ENCODE data around the gene CLEC18A. TPM values are rescaled to one million over a fixed set of nuclear protein-coding genes. Genes with fewer than 3 reads are reported as not detected.
"Not testable (repeated sequence)": the region's sequence is repeated elsewhere in the genome, so short reads cannot be mapped to it uniquely, and the experiment has no call there.

Gene CLEC18A
- total RNA-seq, 2 donors from 2014 or later = 0.09 to 1.8 TPM

- Mint-ChIP-seq H3K27ac (peak overlapping the region in 1 of 2 donors; percentile 68), H3K36me3 (peaks cover 0 to 6% of the 10 kb centered on the region in 2 donors), H3K9me3 (no peaks in the 10 kb centered on the region)
- DNase-seq (ENCODE audit: low spot score in 2 of 2) = no peak
- ATAC-seq = no peak
Measured at GRCh38 chr16:69939821-69940585, 11.1 kb upstream of the CLEC18A start.

- Mint-ChIP-seq H3K9me3 (no peaks in the 10 kb centered on the region), H3K36me3 (peaks cover 0 to 6% of the 10 kb centered on the region in 2 donors), H3K27ac (no peak overlapping the region)
- ATAC-seq (no peak), DNase-seq (ENCODE audit: low spot score in 2 of 2) (no peak)
Measured at GRCh38 chr16:69940676-69941075, 10.5 kb upstream of the CLEC18A start.

- peaks cover 0 to 6% of the 10 kb centered on the region in 2 donors for H3K36me3 Mint-ChIP-seq
- H3K27ac Mint-ChIP-seq = no peak overlapping the region
- DNase-seq (ENCODE audit: low spot score in 2 of 2) (no peak), ATAC-seq (no peak)
- H3K9me3 Mint-ChIP-seq = no peaks in the 10 kb centered on the region
Measured at GRCh38 chr16:69941251-69942098, 9.7 kb upstream of the CLEC18A start.

- DNase-seq (ENCODE audit: low spot score in 2 of 2) (no peak), ATAC-seq (no peak)
- H3K9me3 Mint-ChIP-seq = no peaks in the 10 kb centered on the region
- no peak overlapping the region for H3K27ac Mint-ChIP-seq
- peaks cover 0 to 3% of the 10 kb centered on the region in 2 donors for H3K36me3 Mint-ChIP-seq
Measured at GRCh38 chr16:69942099-69942491, 9.0 kb upstream of the CLEC18A start.

GRCh38 chr16:69942627-69943170 lies 8.4 kb upstream of the CLEC18A start:
- H3K27ac Mint-ChIP-seq = no peak overlapping the region
- H3K9me3 Mint-ChIP-seq = no peaks in the 10 kb centered on the region
- H3K36me3 Mint-ChIP-seq = no peaks in the 10 kb centered on the region
- ATAC-seq = no peak
- DNase-seq (ENCODE audit: low spot score in 2 of 2) = no peak

- not testable (repeated sequence) for H3K27ac Mint-ChIP-seq; H3K9me3 Mint-ChIP-seq; H3K36me3 Mint-ChIP-seq; DNase-seq (ENCODE audit: low spot score in 2 of 2); ATAC-seq
Measured at GRCh38 chr16:69943241-69944036, 7.7 kb upstream of the CLEC18A start.

GRCh38 chr16:69950411-69950810 lies 723 bp upstream of the CLEC18A start:
- H3K9me3 Mint-ChIP-seq = not testable (repeated sequence)

GRCh38 chr16:69951672-69952031 lies 518 bp downstream of the CLEC18A start:
- DNase-seq (ENCODE audit: low spot score in 2 of 2); H3K9me3 Mint-ChIP-seq; H3K27ac Mint-ChIP-seq; H3K36me3 Mint-ChIP-seq: not testable (repeated sequence)
- ATAC-seq = peak in 1 of 2 donors; percentile 21

More at GRCh38 chr16:69950411-69950810, 723 bp upstream of the CLEC18A start:
- H3K27ac Mint-ChIP-seq; DNase-seq (ENCODE audit: low spot score in 2 of 2); H3K36me3 Mint-ChIP-seq; ATAC-seq: not testable (repeated sequence)

GRCh38 chr16:69952116-69952515 lies 982 bp downstream of the CLEC18A start:
- not testable (repeated sequence) for H3K9me3 Mint-ChIP-seq; H3K36me3 Mint-ChIP-seq; H3K27ac Mint-ChIP-seq; ATAC-seq; DNase-seq (ENCODE audit: low spot score in 2 of 2)

GRCh38 chr16:69952572-69953355 lies 1.6 kb downstream of the CLEC18A start:
- not testable (repeated sequence) for DNase-seq (ENCODE audit: low spot score in 2 of 2); H3K27ac Mint-ChIP-seq; H3K9me3 Mint-ChIP-seq; H3K36me3 Mint-ChIP-seq; ATAC-seq

GRCh38 chr16:69954241-69954640 lies 3.1 kb downstream of the CLEC18A start:
- not testable (repeated sequence) for ATAC-seq; DNase-seq (ENCODE audit: low spot score in 2 of 2); H3K36me3 Mint-ChIP-seq; H3K9me3 Mint-ChIP-seq; H3K27ac Mint-ChIP-seq

GRCh38 chr16:69963312-69963711 lies 12.2 kb downstream of the CLEC18A start:
- H3K36me3 Mint-ChIP-seq; H3K9me3 Mint-ChIP-seq; H3K27ac Mint-ChIP-seq; ATAC-seq; DNase-seq (ENCODE audit: low spot score in 2 of 2): not testable (repeated sequence)

- H3K36me3 Mint-ChIP-seq; DNase-seq (ENCODE audit: low spot score in 2 of 2); H3K9me3 Mint-ChIP-seq; H3K27ac Mint-ChIP-seq: not testable (repeated sequence)
- ATAC-seq = peak; percentile 14 to 47
Measured at GRCh38 chr16:69964960-69965660, 14.0 kb downstream of the CLEC18A start.

- not testable (repeated sequence) for H3K27ac Mint-ChIP-seq; H3K9me3 Mint-ChIP-seq; ATAC-seq; H3K36me3 Mint-ChIP-seq; DNase-seq (ENCODE audit: low spot score in 2 of 2)
Measured at GRCh38 chr16:69965661-69966054, 14.5 kb downstream of the CLEC18A start.

- not testable (repeated sequence) for DNase-seq (ENCODE audit: low spot score in 2 of 2); H3K36me3 Mint-ChIP-seq; H3K27ac Mint-ChIP-seq; ATAC-seq; H3K9me3 Mint-ChIP-seq
Measured at GRCh38 chr16:69967688-69968087, 16.6 kb downstream of the CLEC18A start.
